CD14-positive monocyte (primary cell): Measurements from ENCODE around the gene CSNK1G2. TPM values are rescaled to one million over a fixed set of nuclear protein-coding genes. Genes with fewer than 3 reads are reported as not detected.

Experiments
- DNase-seq, 3 donors: peaks; one replicate each; pipeline ENCODE4 v3.0.0-alpha.2; 2011 to 2022
- H2AFZ ChIP-seq: 2 replicates; pipeline ENCODE4 v1.6.0; 2012; ENCODE audit warnings: mild to moderate bottlenecking, low read depth, low read length, inconsistent platforms; ENCODE audit not compliant: insufficient read depth, poor library complexity, severe bottlenecking
- H3K27ac ChIP-seq, 2 donors: 1 replicate in 1 of 2; 2 replicates in 1 of 2; pipeline ENCODE4 v1.5.1; 2012 to 2013; ENCODE audit warnings: low read length in 2 of 2, control low read depth in 1 of 2, inconsistent platforms in 1 of 2, low read depth in 1 of 2, mild to moderate bottlenecking in 1 of 2
- H3K27me3 ChIP-seq, 2 donors: one replicate each; pipeline versions ENCODE4 v1.6.0 to v1.6.1; 2011 to 2013; ENCODE audit warnings: low read length in 2 of 2; ENCODE audit not compliant: control insufficient read depth in 2 of 2, insufficient read depth in 2 of 2
- H3K36me3 ChIP-seq, 2 donors: replicated peaks in 1 of 2; 1 replicate in 1 of 2; 2 replicates in 1 of 2; pipeline versions ENCODE4 v1.5.1 to v1.6.1; 2012 to 2013; ENCODE audit warnings: low read length in 2 of 2, control low read depth in 1 of 2, inconsistent platforms in 1 of 2, mild to moderate bottlenecking in 1 of 2; ENCODE audit not compliant: insufficient read depth in 2 of 2, control insufficient read depth in 1 of 2
- H3K4me1 ChIP-seq, 2 donors: 1 replicate in 1 of 2; 2 replicates in 1 of 2; pipeline versions ENCODE4 v1.5.1 to v1.6.1; 2012 to 2013; ENCODE audit warnings: low read length in 2 of 2, control low read depth in 1 of 2, inconsistent platforms in 1 of 2, mild to moderate bottlenecking in 1 of 2, moderate library complexity in 1 of 2; ENCODE audit not compliant: insufficient read depth in 2 of 2, control insufficient read depth in 1 of 2
- H3K4me2 ChIP-seq: replicated peaks from 2 replicates; pipeline ENCODE3; 2012; ENCODE audit warnings: low read length, moderate library complexity, mild to moderate bottlenecking; ENCODE audit not compliant: poor library complexity, severe bottlenecking; ENCODE audit errors: extremely low read depth
- H3K4me3 ChIP-seq, 3 experiments: fragments of 200-600 bp in 1 of 3; sonication (generic) in 1 of 3; replicated peaks in 1 of 3; 1 replicate in 2 of 3; 2 replicates in 1 of 3; pipeline ENCODE4 v1.5.1; 2011 to 2013; ENCODE audit warnings: low read length in 3 of 3, mild to moderate bottlenecking in 3 of 3, control low read depth in 2 of 3, low read depth in 2 of 3, inconsistent platforms in 1 of 3, moderate library complexity in 1 of 3
- H3K79me2 ChIP-seq: 2 replicates; pipeline ENCODE4 v1.6.0; 2012; ENCODE audit warnings: mild to moderate bottlenecking, control low read depth, inconsistent platforms, low read length, moderate library complexity; ENCODE audit not compliant: insufficient read depth
- H3K9ac ChIP-seq: 2 replicates; pipeline ENCODE4 v1.6.0; 2017; ENCODE audit warnings: low read length, mild to moderate bottlenecking; ENCODE audit not compliant: insufficient read depth, poor library complexity, severe bottlenecking
- H3K9me3 ChIP-seq, 2 donors: replicated peaks in 1 of 2; 1 replicate in 1 of 2; 2 replicates in 1 of 2; pipeline versions ENCODE4 v1.5.1 to v1.6.1; 2012 to 2013; ENCODE audit warnings: low read length in 2 of 2, control low read depth in 1 of 2; ENCODE audit not compliant: control insufficient read depth in 1 of 2, insufficient read depth in 1 of 2
- H4K20me1 ChIP-seq: 2 replicates; pipeline ENCODE4 v1.6.0; 2012; ENCODE audit warnings: mild to moderate bottlenecking, low read length, control low read depth, moderate library complexity; ENCODE audit not compliant: insufficient read depth
- H3K27ac Mint-ChIP-seq, 7 donors: one replicate each; pipeline ENCODE4 v1.8.0; 2020; ENCODE audit warnings: mild to moderate bottlenecking in 7 of 7, mixed read lengths in 7 of 7, moderate library complexity in 6 of 7, inconsistent platforms in 2 of 7
- H3K27me3 Mint-ChIP-seq, 3 donors: one replicate each; pipeline ENCODE4 v1.8.0; 2021 to 2022; ENCODE audit warnings: low read depth in 3 of 3, mild to moderate bottlenecking in 3 of 3, mixed read lengths in 3 of 3, moderate library complexity in 3 of 3, inconsistent platforms in 1 of 3
- H3K36me3 Mint-ChIP-seq, 2 donors: one replicate each; pipeline ENCODE4 v1.8.0; 2020; ENCODE audit warnings: mixed read lengths in 2 of 2, inconsistent platforms in 1 of 2, mild to moderate bottlenecking in 1 of 2
- H3K4me1 Mint-ChIP-seq: one replicate; pipeline ENCODE4 v1.8.0; 2020; ENCODE audit warnings: mild to moderate bottlenecking, mixed read lengths
- H3K4me3 Mint-ChIP-seq, 2 donors: one replicate each; pipeline ENCODE4 v1.8.0; 2020; ENCODE audit warnings: mild to moderate bottlenecking in 2 of 2, mixed read lengths in 2 of 2, moderate library complexity in 1 of 2
- H3K9me3 Mint-ChIP-seq, 7 donors: one replicate each; pipeline ENCODE4 v1.8.0; 2020 to 2022; ENCODE audit warnings: mixed read lengths in 7 of 7, mild to moderate bottlenecking in 6 of 7, moderate library complexity in 6 of 7, inconsistent platforms in 2 of 7
- WGBS: methylation state at CpG from one replicate; pipeline ENCODE4 v1.1.5; 2013; ENCODE audit warnings: missing lambda C conversion rate; ENCODE audit not compliant: insufficient coverage; 5-methylcytosine and 5-hydroxymethylcytosine counted together
- intact Hi-C, 2 donors: fragments of 100-400 bp; cut with micrococcal nuclease; formaldehyde crosslinking; loops; one replicate each; pipeline versions ENCODE4 v1.15.0 to v1.15.1; 2023
- polyA plus RNA-seq, 3 donors: library from polyadenylated mRNA; depleted of rRNA in 1 of 3; unstranded in 2 of 3; stranded (reverse) in 1 of 3; fragments of 300-500 nt in 2 of 3; fragments of >200 nt in 1 of 3; fragmentation: Illumina TruSeq in 2 of 3; gene quantifications; 1 replicate in 2 of 3; 2 replicates in 1 of 3; pipeline ENCODE4 v1.2.3, GENCODE V29; 2012 to 2021
- TF ChIP-seq, protein P1 (sequence below): fragments of 200-600 bp; IDR thresholded peaks from one replicate; pipeline ENCODE4 v1.8.0; 2022; ENCODE audit warnings: antibody characterized with exemption, mild to moderate bottlenecking

CSNK1G2 gene
- polyA plus RNA-seq, 3 donors = 10.8 to 215 (median 20.3) TPM

DNA sequence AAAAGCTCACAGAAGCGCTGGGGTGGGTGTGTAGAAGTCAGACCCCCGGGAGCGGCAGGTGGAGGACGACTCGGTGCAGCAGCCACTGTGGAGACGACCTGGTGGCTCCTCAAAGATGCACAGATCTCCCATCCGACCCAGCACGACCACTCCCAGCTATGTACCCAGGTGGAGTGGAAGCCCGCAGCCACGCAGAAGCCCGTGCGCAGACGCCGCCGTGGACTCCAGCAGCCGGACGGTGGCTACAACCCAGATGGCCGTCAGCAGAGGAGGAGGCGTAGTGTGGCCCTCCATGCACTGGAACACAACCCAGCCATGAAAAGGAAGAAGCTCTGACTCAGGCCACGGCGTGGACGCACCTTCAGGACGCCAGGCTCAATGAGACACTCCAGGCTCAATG is 21.7 kb downstream of the CSNK1G2 start:
- DNase-seq = no peak
- Histone ChIP-seq H3K79me2 (peaks cover 73% of the 10 kb centered on the region), H3K27me3 (no peaks in the 10 kb centered on the region), H3K4me1 (no peaks in the 10 kb centered on the region), H3K36me3 (peaks cover 11 to 43% of the 10 kb centered on the region in 2 donors), H4K20me1 (peaks cover 96% of the 10 kb centered on the region), H3K4me2 (no peak overlapping the region), H2AFZ (no peak overlapping the region), H3K27ac (no peak overlapping the region), H3K9ac (no peak overlapping the region), H3K9me3 (no peaks in the 10 kb centered on the region), H3K4me3 (no peak overlapping the region)
- H3K27ac Mint-ChIP-seq = peak overlapping the region in 3 of 7 donors; percentile 28 to 64 (median 49)
- TF ChIP-seq, protein P1, sequence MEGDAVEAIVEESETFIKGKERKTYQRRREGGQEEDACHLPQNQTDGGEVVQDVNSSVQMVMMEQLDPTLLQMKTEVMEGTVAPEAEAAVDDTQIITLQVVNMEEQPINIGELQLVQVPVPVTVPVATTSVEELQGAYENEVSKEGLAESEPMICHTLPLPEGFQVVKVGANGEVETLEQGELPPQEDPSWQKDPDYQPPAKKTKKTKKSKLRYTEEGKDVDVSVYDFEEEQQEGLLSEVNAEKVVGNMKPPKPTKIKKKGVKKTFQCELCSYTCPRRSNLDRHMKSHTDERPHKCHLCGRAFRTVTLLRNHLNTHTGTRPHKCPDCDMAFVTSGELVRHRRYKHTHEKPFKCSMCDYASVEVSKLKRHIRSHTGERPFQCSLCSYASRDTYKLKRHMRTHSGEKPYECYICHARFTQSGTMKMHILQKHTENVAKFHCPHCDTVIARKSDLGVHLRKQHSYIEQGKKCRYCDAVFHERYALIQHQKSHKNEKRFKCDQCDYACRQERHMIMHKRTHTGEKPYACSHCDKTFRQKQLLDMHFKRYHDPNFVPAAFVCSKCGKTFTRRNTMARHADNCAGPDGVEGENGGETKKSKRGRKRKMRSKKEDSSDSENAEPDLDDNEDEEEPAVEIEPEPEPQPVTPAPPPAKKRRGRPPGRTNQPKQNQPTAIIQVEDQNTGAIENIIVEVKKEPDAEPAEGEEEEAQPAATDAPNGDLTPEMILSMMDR = no peak
- peaks cover 6% of the 10 kb centered on the region for H3K4me1 Mint-ChIP-seq
- intact Hi-C loops = loop anchor here in 1 of 2 donors (5.0 kb wide), 1 partner anchor 35 kb away; no protein-coding TSS in a partner anchor
- H3K36me3 Mint-ChIP-seq = peaks cover 18 to 39% of the 10 kb centered on the region in 2 donors
- 99% methylated on average over 22 of the region's 23 CpGs for WGBS
- H3K4me3 Mint-ChIP-seq = no peak overlapping the region
- peaks cover 0 to 2% (median 1%) of the 10 kb centered on the region in 3 donors for H3K27me3 Mint-ChIP-seq
- no peaks in the 10 kb centered on the region for H3K9me3 Mint-ChIP-seq

DNA sequence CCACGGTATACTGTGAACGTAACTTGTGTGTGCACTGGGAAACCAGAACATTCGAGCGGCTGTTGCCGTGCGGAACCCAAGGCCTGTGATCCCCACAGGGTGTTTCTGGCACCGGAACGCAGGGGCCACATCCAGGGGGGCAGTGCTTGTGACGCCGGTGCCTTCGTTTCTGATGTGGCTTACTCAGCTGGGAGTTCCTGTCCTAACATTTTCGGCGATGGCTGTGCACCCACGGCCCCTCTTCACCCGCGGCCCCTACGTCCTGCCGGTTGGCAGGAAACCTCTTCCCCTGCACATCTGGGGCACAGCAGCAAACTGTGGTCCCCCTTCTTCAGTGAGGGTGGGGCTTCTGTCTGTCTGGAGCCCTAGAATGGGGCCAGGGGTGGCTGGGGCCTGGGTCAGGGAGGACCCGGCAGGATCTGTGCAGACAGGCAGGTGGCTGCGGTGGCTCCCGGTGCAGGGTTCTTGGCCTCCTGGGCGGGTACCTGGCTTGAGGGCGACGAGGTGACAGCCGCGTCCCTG is 26.2 kb downstream of the CSNK1G2 start:
- H3K27ac ChIP-seq = no peak overlapping the region
- no peak for DNase-seq
- 57% methylated on average over 11 of the region's 26 CpGs for WGBS

More for the DNA sequence above, 26.2 kb downstream of the CSNK1G2 start:
- Histone ChIP-seq H3K9me3 (no peaks in the 10 kb centered on the region), H3K4me1 (no peaks in the 10 kb centered on the region), H3K36me3 (peaks cover 21 to 59% of the 10 kb centered on the region in 2 donors), H3K27me3 (no peaks in the 10 kb centered on the region), H3K4me3 (no peak overlapping the region), H3K9ac (no peak overlapping the region), H4K20me1 (peaks cover 94% of the 10 kb centered on the region), H3K79me2 (peaks cover 71% of the 10 kb centered on the region), H3K4me2 (no peak overlapping the region), H2AFZ (no peak overlapping the region)
- TF ChIP-seq, protein P1 = no peak
- no peaks in the 10 kb centered on the region for H3K9me3 Mint-ChIP-seq
- peaks cover 6% of the 10 kb centered on the region for H3K4me1 Mint-ChIP-seq
- intact Hi-C loops = no loop called here
- no peak overlapping the region for H3K4me3 Mint-ChIP-seq
- H3K27me3 Mint-ChIP-seq = peaks cover 0 to 2% (median 1%) of the 10 kb centered on the region in 3 donors
- peak overlapping the region in 1 of 7 donors; percentile 36 for H3K27ac Mint-ChIP-seq
- H3K36me3 Mint-ChIP-seq = peaks cover 26 to 51% of the 10 kb centered on the region in 2 donors
